ENCODE data around the gene MACF1. TPM values are rescaled to one million over a fixed set of nuclear protein-coding genes. Genes with fewer than 3 reads are reported as not detected.

Gene MACF1
- total RNA-seq, 2 experiments from 2014 or later, result 248 to 252 TPM

DNA sequence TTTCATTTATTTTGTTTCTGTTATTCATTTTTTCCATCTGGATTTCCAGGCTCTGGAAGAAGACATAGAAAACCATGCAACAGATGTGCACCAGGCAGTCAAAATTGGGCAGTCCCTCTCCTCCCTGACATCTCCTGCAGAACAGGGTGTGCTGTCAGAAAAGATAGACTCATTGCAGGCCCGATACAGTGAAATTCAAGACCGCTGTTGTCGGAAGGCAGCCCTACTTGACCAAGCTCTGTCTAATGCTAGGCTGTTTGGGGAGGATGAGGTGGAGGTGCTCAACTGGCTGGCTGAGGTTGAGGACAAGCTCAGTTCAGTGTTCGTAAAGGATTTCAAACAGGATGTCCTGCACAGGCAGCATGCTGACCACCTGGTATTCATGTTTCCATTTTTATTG lies 223.4 kb downstream of the MACF1 start:
- Histone ChIP-seq H3K4me1 (ENCODE audit: insufficient read depth, low read length) (no peaks in the 10 kb centered on the region), H3K27me3 (ENCODE audit: control insufficient read depth in 1 of 2, insufficient read depth in 2 of 2, low read length in 2 of 2) (no peaks in the 10 kb centered on the region), H3K9me3 (ENCODE audit: control insufficient read depth in 1 of 2, insufficient read depth in 1 of 2, low read length in 2 of 2) (no peaks in the 10 kb centered on the region), H3K4me3 (ENCODE audit: low read length) (no peak overlapping the region), H3K27ac (ENCODE audit: low read depth in 1 of 2, low read length in 2 of 2) (no peak overlapping the region), H3K36me3 (ENCODE audit: insufficient read depth, low read length) (peaks cover 94% of the 10 kb centered on the region)
- Mint-ChIP-seq H3K9me3 (no peaks in the 10 kb centered on the region), H3K4me1 (ENCODE audit: low read depth) (peaks cover 11% of the 10 kb centered on the region), H3K4me3 (no peak overlapping the region), H3K27ac (no peak overlapping the region), H3K36me3 (ENCODE audit: low read depth) (peaks cover 96% of the 10 kb centered on the region), H3K27me3 (no peaks in the 10 kb centered on the region)
- DNase-seq (no peak), ATAC-seq (ENCODE audit: poor library complexity) (no peak)
- POLR2A ChIA-PET, result no interaction called here
- TF ChIP-seq, protein P1, sequence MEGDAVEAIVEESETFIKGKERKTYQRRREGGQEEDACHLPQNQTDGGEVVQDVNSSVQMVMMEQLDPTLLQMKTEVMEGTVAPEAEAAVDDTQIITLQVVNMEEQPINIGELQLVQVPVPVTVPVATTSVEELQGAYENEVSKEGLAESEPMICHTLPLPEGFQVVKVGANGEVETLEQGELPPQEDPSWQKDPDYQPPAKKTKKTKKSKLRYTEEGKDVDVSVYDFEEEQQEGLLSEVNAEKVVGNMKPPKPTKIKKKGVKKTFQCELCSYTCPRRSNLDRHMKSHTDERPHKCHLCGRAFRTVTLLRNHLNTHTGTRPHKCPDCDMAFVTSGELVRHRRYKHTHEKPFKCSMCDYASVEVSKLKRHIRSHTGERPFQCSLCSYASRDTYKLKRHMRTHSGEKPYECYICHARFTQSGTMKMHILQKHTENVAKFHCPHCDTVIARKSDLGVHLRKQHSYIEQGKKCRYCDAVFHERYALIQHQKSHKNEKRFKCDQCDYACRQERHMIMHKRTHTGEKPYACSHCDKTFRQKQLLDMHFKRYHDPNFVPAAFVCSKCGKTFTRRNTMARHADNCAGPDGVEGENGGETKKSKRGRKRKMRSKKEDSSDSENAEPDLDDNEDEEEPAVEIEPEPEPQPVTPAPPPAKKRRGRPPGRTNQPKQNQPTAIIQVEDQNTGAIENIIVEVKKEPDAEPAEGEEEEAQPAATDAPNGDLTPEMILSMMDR (IDR thresholded peaks at IDR 0.05), result no peak
- CTCF ChIA-PET, result interaction anchor here (1.0 kb wide), 1 partner anchor 17 kb away, joined by 4 read pairs; no protein-coding TSS in a partner anchor
- intact Hi-C loops (cut with DNase I, micrococcal nuclease), result no loop called here

DNA sequence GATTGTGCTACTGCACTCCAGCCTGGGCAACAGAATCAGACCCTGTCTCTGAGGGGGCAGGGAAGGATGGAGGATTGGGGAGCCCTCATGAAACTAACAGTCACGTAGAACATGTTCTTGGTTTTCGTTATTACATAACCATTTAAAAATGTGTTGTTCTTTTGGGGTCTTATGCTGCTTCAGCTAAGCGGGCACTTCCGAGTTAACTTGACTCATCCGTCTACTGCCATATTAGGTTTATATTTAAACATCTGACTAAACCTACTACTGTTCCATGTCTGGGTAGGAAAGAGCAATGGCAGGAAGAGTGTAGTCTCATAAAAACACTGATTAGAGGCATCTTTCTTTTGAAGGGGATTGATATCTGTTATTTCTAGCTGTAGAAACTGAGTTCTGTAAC lies 227.4 kb downstream of the MACF1 start:
- Mint-ChIP-seq H3K4me3 (no peak overlapping the region), H3K27me3 (no peaks in the 10 kb centered on the region), H3K27ac (peak overlapping the region; percentile 11), H3K4me1 (ENCODE audit: low read depth) (no peaks in the 10 kb centered on the region), H3K9me3 (no peaks in the 10 kb centered on the region), H3K36me3 (ENCODE audit: low read depth) (peaks cover 96% of the 10 kb centered on the region)
- intact Hi-C loops (cut with DNase I, micrococcal nuclease), result loop anchor here in 1 of 2 experiments (10.0 kb wide), 1 partner anchor 107 kb away; no protein-coding TSS in a partner anchor
- H3K4me3 ChIP-seq (ENCODE audit: low read length), result no peak overlapping the region
- H3K27ac ChIP-seq (ENCODE audit: low read depth in 1 of 2, low read length in 2 of 2), result no peak overlapping the region
- DNase-seq (no peak), ATAC-seq (ENCODE audit: poor library complexity) (no peak)
- TF ChIP-seq, protein P1 (IDR thresholded peaks at IDR 0.05), result no peak
- H3K27me3 ChIP-seq (ENCODE audit: control insufficient read depth in 1 of 2, insufficient read depth in 2 of 2, low read length in 2 of 2), result no peaks in the 10 kb centered on the region
- POLR2A ChIA-PET, result no interaction called here
- peaks cover 94% of the 10 kb centered on the region for H3K36me3 ChIP-seq (ENCODE audit: insufficient read depth, low read length)
- CTCF ChIA-PET, result interaction anchor here (0.6 kb wide), 1 partner anchor 65 kb away, joined by 4 read pairs; no protein-coding TSS in a partner anchor
- H3K9me3 ChIP-seq (ENCODE audit: control insufficient read depth in 1 of 2, insufficient read depth in 1 of 2, low read length in 2 of 2), result no peaks in the 10 kb centered on the region
- no peaks in the 10 kb centered on the region for H3K4me1 ChIP-seq (ENCODE audit: insufficient read depth, low read length)

DNA sequence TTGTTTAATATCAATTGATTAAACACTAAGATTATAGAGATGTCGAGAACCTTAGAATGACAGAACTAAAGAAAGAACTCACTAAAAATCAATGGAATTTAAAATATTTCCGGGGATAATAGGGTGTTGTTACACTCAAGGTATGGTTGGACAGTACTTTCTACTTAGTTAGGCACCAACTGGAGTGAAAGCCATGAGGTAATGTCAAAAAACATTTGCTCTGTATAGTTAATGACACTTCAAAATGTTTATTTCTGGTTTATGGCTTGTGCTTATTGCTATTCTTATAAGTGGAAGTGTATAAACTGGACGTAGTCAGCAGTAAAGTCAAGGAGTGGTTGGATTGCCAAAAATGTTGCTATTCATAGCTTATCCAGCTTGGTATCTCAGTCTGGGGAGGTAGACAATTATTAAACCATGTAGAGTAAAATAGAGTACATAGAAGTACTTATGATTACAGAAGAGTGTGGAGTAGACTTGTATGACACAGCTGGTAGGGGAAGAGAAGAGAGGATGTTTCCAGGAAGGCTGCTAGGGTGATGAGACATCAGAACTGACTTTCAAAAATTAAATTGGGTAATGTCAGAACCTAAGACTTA lies 230.4 kb downstream of the MACF1 start:
- peaks cover 88% of the 10 kb centered on the region for H3K36me3 Mint-ChIP-seq (ENCODE audit: low read depth)
- TF ChIP-seq, protein P1 (IDR thresholded peaks at IDR 0.05), result no peak

More for the DNA sequence above, 230.4 kb downstream of the MACF1 start:
- ATAC-seq (ENCODE audit: poor library complexity) (no peak), DNase-seq (no peak)
- no peak overlapping the region for H3K27ac ChIP-seq (ENCODE audit: low read depth in 1 of 2, low read length in 2 of 2)
- H3K9me3 ChIP-seq (ENCODE audit: control insufficient read depth in 1 of 2, insufficient read depth in 1 of 2, low read length in 2 of 2), result no peaks in the 10 kb centered on the region
- H3K4me1 ChIP-seq (ENCODE audit: insufficient read depth, low read length), result no peaks in the 10 kb centered on the region
- Mint-ChIP-seq H3K9me3 (no peaks in the 10 kb centered on the region), H3K4me3 (no peak overlapping the region), H3K27ac (no peak overlapping the region), H3K4me1 (ENCODE audit: low read depth) (no peaks in the 10 kb centered on the region), H3K27me3 (no peaks in the 10 kb centered on the region)
- ChIA-PET POLR2A (no interaction called here), CTCF (no interaction called here)
- no peaks in the 10 kb centered on the region for H3K27me3 ChIP-seq (ENCODE audit: control insufficient read depth in 1 of 2, insufficient read depth in 2 of 2, low read length in 2 of 2)
- intact Hi-C loops (cut with DNase I, micrococcal nuclease), result loop anchor here in 1 of 2 experiments (10.0 kb wide), 1 partner anchor 110 kb away; no protein-coding TSS in a partner anchor
- no peak overlapping the region for H3K4me3 ChIP-seq (ENCODE audit: low read length)
- H3K36me3 ChIP-seq (ENCODE audit: insufficient read depth, low read length), result peaks cover 89% of the 10 kb centered on the region
